Stimulated activated CD8-positive, alpha-beta memory T cell treated with anti-CD3 and anti-CD28 coated beads, Interleukin-4, amount 100 ng/mL, for 48 hours (primary cell): ENCODE measurements around the gene SHOX.
"Not testable (repeated sequence)": the region's sequence is repeated elsewhere in the genome, so short reads cannot be mapped to it uniquely, and the experiment has no call there.

Experiments used
- DNase-seq: peaks from one replicate; pipeline ENCODE4 v3.0.0-alpha.2; 2020

SHOX gene

GRCh38 chrX:622802-623201, 7.8 kb upstream of the SHOX start:
- DNase-seq = not testable (repeated sequence)

GRCh38 chrX:623268-623598, 7.4 kb upstream of the SHOX start:
- no peak for DNase-seq

- DNase-seq = no peak
These were observed 6.8 kb upstream of the SHOX start for GRCh38 chrX:623599-624315.

- DNase-seq = no peak
These were observed 5.4 kb upstream of the SHOX start for GRCh38 chrX:625137-625691.

GRCh38 chrX:626047-626446, 4.5 kb upstream of the SHOX start:
- DNase-seq = not testable (repeated sequence)

- DNase-seq = no peak
These were observed 3.7 kb upstream of the SHOX start for GRCh38 chrX:626745-627509.

- DNase-seq = no peak
These were observed 3.0 kb upstream of the SHOX start for GRCh38 chrX:627510-627981.

- DNase-seq = no peak
These were observed 2.6 kb upstream of the SHOX start for GRCh38 chrX:627995-628394.

- no peak for DNase-seq
These were observed 1.2 kb upstream of the SHOX start for GRCh38 chrX:629230-630006.

- no peak for DNase-seq
These were observed 482 bp upstream of the SHOX start for GRCh38 chrX:630007-630611.

GRCh38 chrX:631802-632365, 1.3 kb downstream of the SHOX start:
- no peak for DNase-seq

- no peak for DNase-seq
These were observed 1.9 kb downstream of the SHOX start for GRCh38 chrX:632366-633042.

GRCh38 chrX:633043-633984, 2.7 kb downstream of the SHOX start:
- DNase-seq = no peak

- no peak for DNase-seq
These were observed 3.7 kb downstream of the SHOX start for GRCh38 chrX:633985-634958.

- no peak for DNase-seq
These were observed 5.0 kb downstream of the SHOX start for GRCh38 chrX:635428-636090.

GRCh38 chrX:636981-637659, 6.5 kb downstream of the SHOX start:
- no peak for DNase-seq

- DNase-seq = no peak
These were observed 7.3 kb downstream of the SHOX start for GRCh38 chrX:637660-638481.
